Heart right ventricle (tissue), 16 donors: Measurements from ENCODE around the gene NLRP7. TPM values are rescaled to one million over a fixed set of nuclear protein-coding genes. Genes with fewer than 3 reads are reported as not detected.
A peak's percentile ranks its signal among the peaks of the same experiment; 100 is the strongest.
"Not testable (repeated sequence)": the region's sequence is repeated elsewhere in the genome, so short reads cannot be mapped to it uniquely, and the experiment has no call there.

Source experiments
- ATAC-seq, 8 donors: fragments of 200-7000 bp; cut with Tn5 transposase; one replicate each; pipeline ENCODE4 v1.9.1; 2020; ENCODE audit warnings: mild to moderate bottlenecking in 8 of 8, moderate library complexity in 8 of 8, moderate number of reproducible peaks in 1 of 8
- DNase-seq, 2 donors: peaks; one replicate each; pipeline ENCODE4 v3.0.0-alpha.2; 2020
- H3K27ac ChIP-seq, 10 donors: fragments of 200-600 bp; sonication (generic) in 2 of 10; one replicate each; pipeline versions ENCODE4 v1.5.0 to v1.8.0; 2020 to 2022; ENCODE audit warnings: mild to moderate bottlenecking in 3 of 10
- H3K27me3 ChIP-seq, 7 donors: fragments of 200-600 bp; one replicate each; pipeline ENCODE4 v1.8.0; 2021 to 2022; ENCODE audit warnings: mild to moderate bottlenecking in 2 of 7
- H3K36me3 ChIP-seq, 9 donors: fragments of 200-600 bp; sonication (generic) in 1 of 9; one replicate each; pipeline versions ENCODE4 v1.5.0 to v1.8.0; 2020 to 2022; ENCODE audit warnings: mild to moderate bottlenecking in 2 of 9
- H3K4me1 ChIP-seq, 9 donors: fragments of 200-600 bp; sonication (generic) in 1 of 9; one replicate each; pipeline versions ENCODE4 v1.5.0 to v1.8.0; 2020 to 2022; ENCODE audit warnings: mild to moderate bottlenecking in 4 of 9
- H3K4me3 ChIP-seq, 10 donors: fragments of 200-600 bp; sonication (generic) in 2 of 10; one replicate each; pipeline versions ENCODE4 v1.5.0 to v1.8.0; 2020 to 2022; ENCODE audit warnings: mild to moderate bottlenecking in 7 of 10, moderate library complexity in 2 of 10
- H3K9me3 ChIP-seq, 11 donors: fragments of 200-600 bp in 10 of 11; sonication (generic) in 2 of 11; one replicate each; pipeline versions ENCODE4 v1.5.0 to v1.8.0; 2013 to 2022; ENCODE audit warnings: mild to moderate bottlenecking in 2 of 11, control low read depth in 1 of 11, moderate library complexity in 1 of 11
- WGBS, 2 donors: extraction: QIAGEN DNeasy Blood & Tissue Kit; methylation state at CpG; one replicate each; pipeline ENCODE4 v1.1.7; 2013; ENCODE audit warnings: inconsistent platforms in 1 of 2; 5-methylcytosine and 5-hydroxymethylcytosine counted together
- intact Hi-C, 10 donors: fragments of 100-400 bp; cut with DNase I; formaldehyde crosslinking; loops; one replicate each; pipeline versions ENCODE4 v1.11.1 to v1.14.2; 2022
- polyA plus RNA-seq, 2 donors: library from polyadenylated mRNA; stranded (reverse); fragments of 200-250 nt; gene quantifications; one replicate each; pipeline ENCODE4 v1.2.3, GENCODE V29; 2013
- total RNA-seq, 10 donors: library from RNA; stranded (reverse); fragmentation: NEBNext Ultra II Directional in 3 of 10; extraction: Animal tissue kit (Norgen Biotek cat#: 25700) in 3 of 10; gene quantifications; one replicate each; pipeline versions ENCODE4 v1.2.1 to v1.2.4, GENCODE V29; 2021 to 2023
- TF ChIP-seq, protein P1 (sequence below), 9 donors: fragments of 200-600 bp; sonication (generic) in 2 of 9; IDR thresholded peaks; one replicate each; pipeline versions ENCODE4 v1.5.0 to v1.8.0; 2021 to 2022; ENCODE audit warnings: antibody characterized with exemption in 9 of 9, mild to moderate bottlenecking in 5 of 9, moderate library complexity in 1 of 9
- donor health status: Arrhythmogenic right ventricular cardiomyopathy.
- donor health status: ischemic (EF 13 %, LVEDD 7.1; RV severe dilation, severe dysfunction).
- donor health status: healthy with polysubstance abuse.
- donor health status: DM: no; HTN: yes; CAD: no.
- donor health status: DM: no; HTN: no; CAD: no.
- donor health status: ischemic (EF 25% LVEDD 6.9; RV normal size, moderate dysfunction).
- donor health status: ischemic (EF 25% LVEDD 5.7; RV mildly dilated, moderate dysfunction).
- donor health status: healthy.
- donor health status: DM: yes; HTN: yes; CAD: no.
- donor health status: Ischemic cardiomyopathy.
- donor health status: ischemic (EF 35%, LVEDD 5.7; RV mildly dilated, moderate dysfunction).
- donor health status: nonischemic (EF 11% LVEDD 7.7; RV severe dilation, severe dysfunction).
- donor health status: DM: yes; HTN: yes; CAD: no.
- donor health status: PGD.
- donor health status: ischemic (EF 29% LVEDD 5.4; RV normal size, mild dysfunction).
- donor health status: nonischemic (EF 23%, LVEDD 6.1; RV moderate dilation, normal function).

The NLRP7 gene
- total and polyA plus RNA-seq, 12 donors, result not detected

DNA sequence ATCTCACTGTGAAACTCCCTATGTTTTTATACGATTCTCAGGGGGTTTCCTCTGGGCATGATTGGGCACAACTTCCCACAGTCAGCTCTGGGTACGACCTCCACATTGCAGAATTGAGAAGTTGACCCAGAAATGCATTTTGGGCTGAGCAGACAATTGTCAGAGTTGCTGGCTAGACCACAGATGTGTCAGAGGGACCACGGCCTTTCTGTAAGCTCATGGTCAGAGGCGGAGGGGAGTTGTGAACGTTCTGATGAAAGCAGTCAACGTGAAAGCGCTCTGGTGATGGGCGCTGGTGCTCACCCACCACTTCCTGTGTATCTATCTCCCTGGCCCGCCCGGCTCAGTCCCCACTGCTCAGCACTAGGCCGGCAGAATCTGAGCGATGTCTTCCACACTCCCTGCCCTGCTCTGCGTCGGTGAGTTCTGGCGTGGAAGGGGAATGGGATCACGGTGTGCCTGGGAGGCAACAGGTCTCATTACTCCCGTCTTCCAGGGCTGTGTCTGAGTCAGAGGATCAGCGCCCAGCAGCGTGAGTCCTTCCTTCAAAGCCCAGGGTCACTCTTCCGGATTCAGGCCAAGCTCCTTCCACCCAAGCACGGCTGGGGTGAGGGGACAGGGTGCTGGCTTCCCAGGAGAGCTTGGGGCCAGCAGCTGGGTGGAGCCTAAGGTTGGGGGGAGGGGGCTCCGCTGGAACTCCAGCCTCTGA, 41.4 kb downstream of the NLRP7 start, which contains the start of gene NCR1:
Gene NCR1 (plus strand): TSS at position 346 of the 709 bp plus-strand sequence. CDS start 40 bp downstream, at position 386.
- TF ChIP-seq, protein P1, sequence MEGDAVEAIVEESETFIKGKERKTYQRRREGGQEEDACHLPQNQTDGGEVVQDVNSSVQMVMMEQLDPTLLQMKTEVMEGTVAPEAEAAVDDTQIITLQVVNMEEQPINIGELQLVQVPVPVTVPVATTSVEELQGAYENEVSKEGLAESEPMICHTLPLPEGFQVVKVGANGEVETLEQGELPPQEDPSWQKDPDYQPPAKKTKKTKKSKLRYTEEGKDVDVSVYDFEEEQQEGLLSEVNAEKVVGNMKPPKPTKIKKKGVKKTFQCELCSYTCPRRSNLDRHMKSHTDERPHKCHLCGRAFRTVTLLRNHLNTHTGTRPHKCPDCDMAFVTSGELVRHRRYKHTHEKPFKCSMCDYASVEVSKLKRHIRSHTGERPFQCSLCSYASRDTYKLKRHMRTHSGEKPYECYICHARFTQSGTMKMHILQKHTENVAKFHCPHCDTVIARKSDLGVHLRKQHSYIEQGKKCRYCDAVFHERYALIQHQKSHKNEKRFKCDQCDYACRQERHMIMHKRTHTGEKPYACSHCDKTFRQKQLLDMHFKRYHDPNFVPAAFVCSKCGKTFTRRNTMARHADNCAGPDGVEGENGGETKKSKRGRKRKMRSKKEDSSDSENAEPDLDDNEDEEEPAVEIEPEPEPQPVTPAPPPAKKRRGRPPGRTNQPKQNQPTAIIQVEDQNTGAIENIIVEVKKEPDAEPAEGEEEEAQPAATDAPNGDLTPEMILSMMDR (IDR thresholded peaks at IDR 0.05), result no peak
- WGBS, 2 donors, result 32 to 35% methylated on average over 22 of the region's 22 CpGs
- DNase-seq (no peak), ATAC-seq (no peak)
- intact Hi-C loops, result no loop called here
- Histone ChIP-seq H3K4me1 (no peaks in the 10 kb centered on the region), H3K27ac (peak within 1 kb of the TSS in 1 of 10 donors; percentile 43), H3K4me3 (peak within 1 kb of the TSS in 1 of 10 donors; percentile 2), H3K27me3 (peaks cover 0 to 25% (median 16%) of the 10 kb centered on the region in 7 donors), H3K36me3 (no peaks in the 10 kb centered on the region), H3K9me3 (no peaks in the 10 kb centered on the region)

DNA sequence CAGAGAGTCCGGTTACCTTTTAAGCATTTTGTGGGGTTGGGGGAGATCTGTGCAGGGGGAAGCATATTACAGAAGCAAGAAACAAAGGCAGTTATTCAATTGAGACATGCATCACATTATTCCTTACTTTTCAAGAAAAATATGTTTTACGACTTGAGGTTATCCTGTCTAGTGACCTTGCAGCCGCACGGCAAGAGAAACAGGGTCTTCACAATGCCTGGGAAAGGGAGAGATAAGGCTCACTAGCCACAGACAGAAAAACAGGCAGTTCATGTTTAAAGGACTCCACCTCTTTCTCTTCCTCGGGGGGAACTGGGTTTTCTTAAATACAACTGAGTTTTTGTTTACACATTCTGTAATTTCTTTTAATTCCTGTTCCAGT, 41.9 kb downstream of the NLRP7 start:
- no peak for ATAC-seq
- Histone ChIP-seq H3K27me3 (peaks cover 0 to 25% (median 18%) of the 10 kb centered on the region in 7 donors), H3K36me3 (no peaks in the 10 kb centered on the region), H3K4me3 (no peak overlapping the region), H3K27ac (no peak overlapping the region), H3K9me3 (no peaks in the 10 kb centered on the region), H3K4me1 (no peaks in the 10 kb centered on the region)
- DNase-seq, result no peak
- 23 to 27% methylated on average over 5 of the region's 5 CpGs for WGBS, 2 donors
- TF ChIP-seq, protein P1 (IDR thresholded peaks at IDR 0.05), result no peak
- intact Hi-C loops, result no loop called here

DNA sequence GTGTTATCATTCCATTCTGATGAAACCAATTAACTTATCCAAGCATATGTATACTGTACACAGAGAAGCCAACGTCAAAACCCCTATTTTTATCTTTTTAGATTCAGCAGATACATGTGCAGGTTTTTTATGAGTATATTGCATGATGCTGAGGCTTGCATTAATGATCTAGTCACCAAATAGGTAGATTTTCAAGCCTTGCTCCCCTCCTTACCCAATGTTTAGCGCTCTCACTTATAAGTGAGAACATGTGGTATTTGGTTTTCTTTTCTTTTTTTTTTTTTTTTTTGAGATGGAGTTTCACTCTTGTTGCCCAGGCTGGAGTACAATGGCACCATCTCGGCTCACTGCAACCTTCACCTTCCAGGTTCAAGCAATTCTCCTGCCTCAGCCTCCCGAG, 43.1 kb downstream of the NLRP7 start:
- peaks cover 0 to 36% (median 23%) of the 10 kb centered on the region in 7 donors for H3K27me3 ChIP-seq
- H3K27ac ChIP-seq, DNase-seq, H3K9me3 ChIP-seq, H3K36me3 ChIP-seq, H3K4me1 ChIP-seq, intact Hi-C loops, ATAC-seq, H3K4me3 ChIP-seq: not testable (repeated sequence)
- 79 to 83% methylated on average over 4 of the region's 4 CpGs for WGBS, 2 donors

DNA sequence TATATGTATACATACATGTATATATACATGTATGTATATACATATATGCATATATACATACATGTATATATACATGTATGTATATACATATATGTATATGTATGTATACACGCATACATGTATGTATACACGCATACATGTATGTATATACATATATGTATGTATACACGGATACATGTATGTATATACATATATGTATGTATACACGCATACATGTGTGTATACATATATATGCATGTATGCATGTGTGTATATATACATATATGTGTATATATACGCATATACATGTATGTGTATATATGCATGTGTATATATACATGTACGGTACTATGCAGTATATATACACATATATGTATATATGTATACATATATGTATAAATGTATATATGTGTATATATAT, 44.0 kb downstream of the NLRP7 start:
- H3K27ac ChIP-seq, result no peak overlapping the region
- H3K4me1 ChIP-seq, result no peaks in the 10 kb centered on the region
- H3K9me3 ChIP-seq, result no peaks in the 10 kb centered on the region
- WGBS, 2 donors, result 90 to 92% methylated on average over 6 of the region's 6 CpGs
- H3K27me3 ChIP-seq, result peaks cover 0 to 37% (median 23%) of the 10 kb centered on the region in 7 donors
- H3K36me3 ChIP-seq, result no peaks in the 10 kb centered on the region
- no peak overlapping the region for H3K4me3 ChIP-seq
- intact Hi-C loops, result no loop called here
- DNase-seq (no peak), ATAC-seq (no peak)
- TF ChIP-seq, protein P1 (IDR thresholded peaks at IDR 0.05), result no peak

GRCh38 chr19:54902061-54902460, 45.3 kb downstream of the NLRP7 start:
- intact Hi-C loops, result no loop called here
- TF ChIP-seq, protein P1 (IDR thresholded peaks at IDR 0.05), result no peak
- no peak for DNase-seq

GRCh38 chr19:54901153-54901552, 46.2 kb downstream of the NLRP7 start:
- intact Hi-C loops, ATAC-seq, H3K36me3 ChIP-seq, H3K4me1 ChIP-seq, H3K27ac ChIP-seq, H3K9me3 ChIP-seq, H3K4me3 ChIP-seq, DNase-seq: not testable (repeated sequence)
- 83 to 89% methylated on average over 8 of the region's 8 CpGs for WGBS, 2 donors
- H3K27me3 ChIP-seq, result peaks cover 0 to 27% (median 16%) of the 10 kb centered on the region in 7 donors

More at GRCh38 chr19:54902061-54902460, 45.3 kb downstream of the NLRP7 start:
- no peak for ATAC-seq
- Histone ChIP-seq H3K4me3 (no peak overlapping the region), H3K4me1 (no peaks in the 10 kb centered on the region), H3K9me3 (no peaks in the 10 kb centered on the region), H3K27me3 (peaks cover 0 to 36% (median 21%) of the 10 kb centered on the region in 7 donors), H3K36me3 (no peaks in the 10 kb centered on the region), H3K27ac (no peak overlapping the region)
- whole genome bisulfite sequencing, 2 donors, result 79 to 86% methylated on average over 3 of the region's 3 CpGs

DNA sequence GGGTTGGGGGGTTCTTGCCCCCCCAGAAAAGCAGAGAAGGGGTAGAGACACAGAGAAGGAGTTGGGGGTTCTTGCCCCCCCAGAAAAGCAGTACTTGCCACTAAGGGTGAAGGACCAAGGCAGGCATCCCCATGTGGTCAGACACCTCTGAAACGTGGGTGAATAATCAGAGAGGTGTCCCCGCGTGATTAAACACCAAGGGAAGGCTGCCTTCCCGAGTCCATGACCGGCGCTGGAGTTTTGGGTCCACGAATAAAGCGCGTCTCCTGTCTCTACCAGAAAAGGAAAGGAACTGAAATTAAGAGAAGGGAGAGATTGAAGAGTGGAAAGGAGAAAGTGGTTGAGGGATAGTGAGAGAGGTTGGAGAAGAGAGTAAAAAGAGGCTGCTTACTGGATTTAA, 47.7 kb downstream of the NLRP7 start:
- H3K9me3 ChIP-seq, H3K27ac ChIP-seq, H3K4me1 ChIP-seq, H3K36me3 ChIP-seq, intact Hi-C loops, H3K4me3 ChIP-seq, ATAC-seq, DNase-seq: not testable (repeated sequence)
- peaks cover 0 to 19% (median 9%) of the 10 kb centered on the region in 7 donors for H3K27me3 ChIP-seq
- 86 to 93% methylated on average over 9 of the region's 9 CpGs for WGBS, 2 donors
